SK-N-MC (cell line): ENCODE data around the gene CGB5.

ENCODE experiments used
- EZH2 ChIP-seq: fragments of 200-600 bp; sonication (generic); IDR thresholded peaks from one replicate; pipeline ENCODE4 v1.6.1; 2017; ENCODE audit warnings: antibody characterized with exemption
- FOXP2 ChIP-seq: optimal IDR thresholded peaks from 2 replicates; pipeline ENCODE3; 2011; ENCODE audit warnings: mild to moderate bottlenecking, moderate library complexity; ENCODE audit not compliant: insufficient read depth; ENCODE audit errors: extremely low read length, control extremely low read depth
- POLR2AphosphoS5 ChIP-seq: IDR thresholded peaks from 2 replicates; pipeline ENCODE4 v1.6.1; 2012; ENCODE audit warnings: mild to moderate bottlenecking, low read depth, low read length, borderline replicate concordance

DNA sequence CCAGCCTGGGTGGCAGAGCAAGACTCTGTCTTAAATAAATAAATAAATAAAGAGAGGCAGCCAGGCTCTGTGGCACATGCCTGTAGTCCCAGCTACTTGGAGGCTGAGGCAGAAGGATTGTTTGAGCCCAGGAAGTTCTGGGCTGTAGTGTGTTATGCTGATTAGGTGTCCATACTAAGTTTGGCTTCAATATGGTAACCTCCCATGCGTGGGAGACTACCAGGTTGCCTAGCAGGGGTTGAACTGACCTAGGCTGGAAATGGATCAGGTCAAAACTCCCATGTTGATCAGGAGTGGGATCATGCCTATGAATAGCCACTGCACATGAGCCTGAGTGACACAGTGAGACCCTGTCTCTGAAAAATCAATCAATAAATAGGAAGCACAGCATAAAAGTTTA lies 37.6 kb downstream of the CGB5 start:
- TF ChIP-seq POLR2AphosphoS5, result no peak
- TF ChIP-seq EZH2, result no peak
- TF ChIP-seq FOXP2, result no peak
